Measurements from ENCODE around the gene CACNB3.
"Not testable (repeated sequence)": the region's sequence is repeated elsewhere in the genome, so short reads cannot be mapped to it uniquely, and the experiment has no call there.

CACNB3 gene

GRCh38 chr12:48819986-48820725, 1.9 kb downstream of the CACNB3 start:
- DNase-seq, result peak; percentile 7

DNA sequence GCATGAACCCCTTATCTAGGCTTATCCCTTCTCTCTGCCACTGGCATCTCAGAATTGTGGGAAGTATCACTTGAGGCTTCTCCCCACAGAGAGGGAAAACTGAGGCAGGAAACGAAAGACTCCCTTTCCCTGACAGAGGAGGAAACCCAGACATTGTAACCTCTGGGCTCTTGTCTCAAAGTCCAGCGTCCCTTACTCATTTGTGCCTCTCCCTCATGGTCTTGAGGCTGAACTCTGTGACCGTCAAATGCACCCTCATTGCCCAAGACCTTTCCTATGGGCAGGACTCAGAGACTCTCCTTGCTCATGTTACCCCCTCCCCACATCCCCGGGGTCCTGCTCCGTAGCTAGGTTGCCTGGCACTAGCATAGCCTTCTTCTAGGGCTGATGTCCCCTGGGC, 3.8 kb downstream of the CACNB3 start:
- DNase-seq, result no peak

DNA sequence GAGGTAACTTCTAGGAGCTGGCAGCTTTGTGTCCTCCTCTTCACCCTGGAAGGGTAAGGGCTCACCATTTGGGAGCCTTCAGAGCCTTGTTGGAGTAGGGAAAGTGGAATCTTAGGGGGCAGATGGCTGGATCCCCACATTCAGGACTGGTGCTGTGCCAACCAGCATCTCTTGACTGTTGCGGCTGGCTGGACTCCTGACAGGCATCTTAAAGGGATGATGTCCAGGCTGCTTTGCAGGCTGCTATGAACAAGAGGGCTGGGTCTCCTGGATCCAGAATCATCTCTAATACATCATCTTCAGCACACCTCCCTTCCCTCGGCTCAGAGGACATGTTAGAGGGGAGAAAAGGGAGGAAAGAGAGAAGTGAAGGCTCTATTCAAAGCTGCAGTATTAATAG, 4.4 kb downstream of the CACNB3 start:
- no peak for DNase-seq

DNA sequence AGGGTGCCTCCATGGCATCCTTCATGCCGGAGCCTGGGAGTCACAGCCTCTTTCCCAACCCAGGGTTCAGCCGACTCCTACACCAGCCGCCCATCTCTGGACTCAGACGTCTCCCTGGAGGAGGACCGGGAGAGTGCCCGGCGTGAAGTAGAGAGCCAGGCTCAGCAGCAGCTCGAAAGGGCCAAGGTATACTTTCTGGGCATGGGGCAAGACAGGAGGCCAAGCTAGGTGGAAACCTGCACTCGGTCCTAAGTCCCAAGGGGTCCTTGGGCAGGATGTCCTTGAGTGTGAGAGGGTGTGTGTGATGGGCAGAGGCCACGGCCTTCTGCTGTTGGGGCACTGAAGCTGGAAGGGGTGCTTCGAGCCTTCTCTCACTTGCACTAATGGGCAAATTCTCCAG, 5.0 kb downstream of the CACNB3 start:
- DNase-seq, result no peak

DNA sequence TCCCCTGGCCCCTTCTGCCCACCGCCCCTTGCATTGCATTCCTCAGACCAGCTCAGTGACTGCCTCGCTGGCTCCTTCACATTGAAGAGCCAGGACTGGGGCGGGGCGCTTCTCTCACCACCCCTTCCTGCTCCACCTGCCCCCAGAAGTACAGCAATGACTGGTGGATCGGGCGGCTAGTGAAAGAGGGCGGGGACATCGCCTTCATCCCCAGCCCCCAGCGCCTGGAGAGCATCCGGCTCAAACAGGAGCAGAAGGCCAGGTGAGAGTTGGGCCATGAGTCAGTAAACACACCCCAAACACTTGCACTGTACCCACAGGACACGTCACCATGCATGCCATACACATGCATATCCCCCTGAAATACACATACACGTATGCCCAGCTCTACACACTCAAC, 5.8 kb downstream of the CACNB3 start:
- DNase-seq, result no peak

GRCh38 chr12:48824905-48825304, 6.6 kb downstream of the CACNB3 start:
- DNase-seq, result no peak

GRCh38 chr12:48826209-48826855, 8.0 kb downstream of the CACNB3 start:
- no peak for DNase-seq

DNA sequence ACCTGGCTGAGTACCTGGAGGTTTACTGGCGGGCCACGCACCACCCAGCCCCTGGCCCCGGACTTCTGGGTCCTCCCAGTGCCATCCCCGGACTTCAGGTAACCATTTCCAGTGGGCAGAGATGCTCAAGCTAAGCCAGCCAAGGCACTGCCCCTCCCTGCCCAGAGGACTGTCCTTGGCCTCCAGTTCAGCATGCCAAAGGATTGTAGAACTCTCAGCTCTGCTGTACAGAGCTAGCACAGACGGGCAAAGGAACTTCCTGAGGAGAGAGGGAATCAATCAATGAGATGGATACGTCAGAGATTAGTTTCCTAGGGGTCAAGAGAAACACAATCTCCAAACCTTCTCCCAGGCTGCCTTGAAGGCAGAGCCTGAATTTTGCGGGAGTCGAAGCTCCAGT, 8.7 kb downstream of the CACNB3 start:
- DNase-seq, result no peak

DNA sequence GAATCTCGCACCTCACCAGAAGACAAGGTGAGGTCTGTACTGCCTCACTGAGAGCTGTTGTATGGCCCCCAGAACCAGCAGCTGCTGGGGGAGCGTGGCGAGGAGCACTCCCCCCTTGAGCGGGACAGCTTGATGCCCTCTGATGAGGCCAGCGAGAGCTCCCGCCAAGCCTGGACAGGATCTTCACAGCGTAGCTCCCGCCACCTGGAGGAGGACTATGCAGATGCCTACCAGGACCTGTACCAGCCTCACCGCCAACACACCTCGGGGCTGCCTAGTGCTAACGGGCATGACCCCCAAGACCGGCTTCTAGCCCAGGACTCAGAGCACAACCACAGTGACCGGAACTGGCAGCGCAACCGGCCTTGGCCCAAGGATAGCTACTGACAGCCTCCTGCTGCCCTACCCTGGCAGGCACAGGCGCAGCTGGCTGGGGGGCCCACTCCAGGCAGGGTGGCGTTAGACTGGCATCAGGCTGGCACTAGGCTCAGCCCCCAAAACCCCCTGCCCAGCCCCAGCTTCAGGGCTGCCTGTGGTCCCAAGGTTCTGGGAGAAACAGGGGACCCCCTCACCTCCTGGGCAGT, 9.3 kb downstream of the CACNB3 start:
- no peak for DNase-seq

DNA sequence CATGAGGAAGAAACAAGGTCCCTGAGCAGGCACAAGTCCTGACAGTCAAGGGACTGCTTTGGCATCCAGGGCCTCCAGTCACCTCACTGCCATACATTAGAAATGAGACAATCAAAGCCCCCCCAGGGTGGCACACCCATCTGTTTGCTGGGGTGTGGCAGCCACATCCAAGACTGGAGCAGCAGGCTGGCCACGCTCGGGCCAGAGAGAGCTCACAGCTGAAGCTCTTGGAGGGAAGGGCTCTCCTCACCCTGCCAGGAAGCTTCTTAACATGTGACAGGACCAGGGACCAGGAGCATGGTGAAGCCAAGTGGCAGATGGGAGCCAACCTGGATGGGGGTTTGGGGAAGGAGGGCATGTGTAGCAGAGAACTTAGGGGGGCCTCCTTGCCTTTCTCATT, 10.0 kb downstream of the CACNB3 start:
- no peak for DNase-seq

DNA sequence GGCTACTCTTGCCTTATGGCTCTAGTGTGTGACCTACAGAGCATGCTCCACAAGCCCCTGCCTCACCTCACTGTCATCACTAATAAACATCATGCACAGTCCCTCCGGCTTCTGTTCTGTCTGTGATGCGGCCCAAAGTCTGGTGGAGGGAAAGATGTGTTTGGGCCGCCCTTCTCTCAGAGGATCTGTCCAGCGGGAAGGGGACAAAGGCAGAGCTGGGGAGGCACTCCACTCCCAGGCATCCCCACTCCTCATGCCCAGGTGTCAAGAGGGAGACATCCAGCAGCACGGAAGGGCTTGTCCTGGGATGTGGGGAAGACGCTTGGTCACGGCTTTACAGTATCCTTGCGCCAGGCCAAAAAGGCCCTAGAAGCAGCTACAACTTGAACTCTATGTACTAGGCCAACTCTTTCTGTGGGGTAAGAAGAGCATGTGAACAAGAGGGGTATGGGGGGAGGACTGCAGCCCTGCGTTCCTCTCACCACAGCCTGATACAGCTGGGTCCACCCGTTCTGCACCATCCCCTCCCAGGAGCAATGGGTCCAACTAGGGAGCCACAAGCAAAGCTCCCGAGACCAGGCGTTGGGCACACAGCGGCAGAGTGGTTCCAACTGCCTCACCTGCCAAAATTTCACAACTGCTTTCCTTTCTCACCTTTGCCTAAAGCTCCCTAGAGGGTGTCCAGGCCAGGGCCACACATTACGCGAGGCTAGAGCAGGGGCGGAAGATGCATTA, 10.7 kb downstream of the CACNB3 start:
- DNase-seq, result no peak

DNA sequence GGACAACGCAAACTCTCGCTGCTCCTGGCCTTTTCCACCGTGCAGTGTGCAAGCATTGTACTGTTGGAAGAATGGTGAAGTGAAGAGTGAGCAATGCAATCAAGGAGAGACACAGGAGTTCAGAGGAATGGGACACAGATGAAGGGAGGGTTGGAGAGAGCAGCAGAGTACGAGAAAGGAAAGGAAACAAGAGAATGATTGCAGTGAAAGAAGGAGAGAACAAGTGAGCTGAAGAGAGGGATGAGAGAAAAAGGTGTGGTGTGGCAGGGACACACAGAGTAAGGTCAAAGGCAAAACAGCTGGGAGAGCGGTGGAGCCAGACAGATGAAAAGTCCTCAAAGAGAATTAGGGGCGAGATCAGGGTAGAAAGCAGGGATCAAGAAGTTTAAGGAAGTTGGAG, 13.0 kb downstream of the CACNB3 start:
- no peak for DNase-seq

- no peak for DNase-seq
These were observed 14.2 kb downstream of the CACNB3 start for GRCh38 chr12:48832321-48833060.

- DNase-seq, result no peak
These were observed 19.8 kb downstream of the CACNB3 start for GRCh38 chr12:48838048-48838447.

DNA sequence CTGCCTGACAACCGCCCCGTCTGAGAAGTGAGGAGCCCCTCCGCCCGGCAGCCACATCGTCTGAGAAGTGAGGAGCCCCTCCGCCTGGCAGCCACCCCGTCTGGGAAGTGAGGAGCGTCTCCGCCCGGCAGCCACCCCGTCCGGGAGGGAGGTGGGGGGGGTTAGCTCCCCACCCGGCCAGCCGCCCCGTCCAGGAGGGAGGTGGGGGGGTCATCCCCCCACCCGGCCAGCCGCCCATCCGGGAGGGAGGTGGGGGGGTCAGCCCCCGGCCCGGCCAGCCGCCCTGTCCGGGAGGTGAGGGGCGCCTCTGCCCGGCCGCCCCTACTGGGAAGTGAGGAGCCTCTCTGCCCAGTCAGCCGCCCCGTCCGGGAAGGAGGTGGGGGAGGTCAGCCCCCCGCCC, 23.7 kb downstream of the CACNB3 start:
- DNase-seq, result not testable (repeated sequence)

DNA sequence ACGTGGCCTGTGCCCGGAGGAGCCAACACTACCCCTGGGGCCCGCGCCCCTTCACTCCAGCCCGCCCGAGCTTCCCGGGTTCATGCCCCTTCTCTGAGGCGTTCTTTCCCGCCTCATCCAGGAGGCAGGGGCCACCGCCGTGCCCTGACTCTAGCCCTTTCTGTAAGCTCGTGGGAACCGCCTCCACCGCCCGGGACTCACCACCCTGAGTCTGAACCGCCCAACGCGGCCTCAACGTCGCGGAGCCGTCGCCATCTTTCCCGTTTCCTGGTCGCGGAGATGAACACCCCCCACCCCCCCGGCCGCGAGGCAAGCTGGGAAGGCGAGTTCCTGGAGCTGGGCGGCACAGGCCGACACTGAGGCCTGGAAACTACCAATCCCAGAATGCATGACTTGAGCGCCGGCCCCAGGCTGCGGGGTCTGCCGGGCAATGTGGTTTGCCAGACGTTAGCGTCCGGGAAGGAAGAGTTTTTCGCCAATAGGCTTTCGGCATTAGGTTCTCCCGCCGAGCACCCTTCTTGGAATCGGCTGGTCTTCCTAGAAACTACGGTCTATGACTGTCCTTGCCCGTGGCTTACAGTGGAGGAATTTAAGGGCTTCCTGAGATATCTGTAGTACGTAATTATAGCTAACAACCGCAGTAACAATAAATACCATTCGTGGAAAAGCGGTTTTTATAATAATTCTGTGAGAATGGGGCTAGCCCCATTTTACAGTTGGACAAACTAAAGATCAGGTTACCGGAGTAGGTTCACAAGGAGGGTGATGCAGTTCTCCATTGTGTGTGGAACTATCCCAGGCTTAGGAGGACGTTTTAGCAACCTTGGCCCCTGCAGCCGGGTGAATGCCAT, 33.8 kb downstream of the CACNB3 start, which contains the start of gene DDX23:
TSS of gene DDX23 (minus strand) at position 281 of the 851 bp plus-strand sequence. CDS start 6,381 bp downstream, outside the sequence.
- peak; percentile 96 for DNase-seq

- DNase-seq, result peak; percentile 85
These were observed 34.7 kb downstream of the CACNB3 start for GRCh38 chr12:48852734-48853688.

GRCh38 chr12:48854488-48854887, 36.2 kb downstream of the CACNB3 start:
- DNase-seq, result no peak

DNA sequence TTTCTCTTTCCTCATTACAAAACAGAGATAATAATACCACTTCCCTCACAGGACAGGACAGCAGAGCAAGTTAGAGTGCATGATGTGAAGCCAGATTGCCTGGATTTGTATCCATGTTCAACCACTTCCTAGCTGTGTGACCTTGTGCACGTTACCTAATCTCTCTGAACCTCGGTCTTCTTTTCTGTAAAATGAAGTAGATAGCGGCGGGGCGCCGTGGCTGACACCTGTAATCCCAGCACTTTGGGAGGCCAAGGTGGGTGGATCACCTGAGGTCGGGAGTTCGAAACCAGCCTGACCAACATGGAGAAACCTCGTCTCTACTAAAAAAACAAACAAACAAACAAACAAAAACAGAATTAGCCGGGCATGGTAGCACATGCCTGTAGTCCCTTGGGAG, 36.6 kb downstream of the CACNB3 start:
- not testable (repeated sequence) for DNase-seq

DNA sequence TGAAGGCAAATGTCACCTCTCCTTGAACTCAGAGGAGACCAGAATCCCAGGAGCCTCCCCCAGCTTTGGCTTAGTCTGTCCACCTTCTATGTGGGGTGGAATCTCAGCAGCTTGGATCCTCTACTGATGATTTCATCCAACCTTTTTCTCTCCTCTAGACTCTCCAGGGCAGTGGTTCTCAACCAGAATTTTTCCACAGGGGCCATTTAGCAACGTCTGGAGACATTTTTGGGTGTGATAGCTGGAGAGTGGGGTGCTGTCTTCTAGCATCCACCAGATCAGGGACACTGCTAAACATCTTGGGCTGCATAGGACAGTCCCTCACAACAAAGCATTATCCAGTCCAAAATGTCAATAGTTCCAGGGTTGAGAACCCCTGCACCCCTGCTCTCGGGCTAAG, 38.1 kb downstream of the CACNB3 start:
- DNase-seq, result no peak
